Pancreas (tissue), 10 donors: ENCODE measurements around the gene CST9L. TPM values are rescaled to one million over a fixed set of nuclear protein-coding genes. Genes with fewer than 3 reads are reported as not detected.
"Not testable (repeated sequence)": the region's sequence is repeated elsewhere in the genome, so short reads cannot be mapped to it uniquely, and the experiment has no call there.

ENCODE experiments used
- ATAC-seq, 4 donors: fragments of 200-7000 bp; cut with Tn5 transposase; one replicate each; pipeline versions ENCODE4 v1.8.0 to v1.9.1; 2020; ENCODE audit warnings: mild to moderate bottlenecking in 4 of 4, moderate library complexity in 4 of 4
- DNase-seq, 6 donors: peaks; one replicate each; pipeline ENCODE4 v3.0.0-alpha.2; 2020
- FAIRE-seq: peaks from 2 replicates; lab custom pipeline; 2012; peaks lifted over from hg19 to GRCh38; lab: Jason Lieb, UNC
- H3K27ac ChIP-seq, 4 donors: fragments of 200-600 bp; sonication (generic); 1 replicate in 3 of 4; 2 replicates in 1 of 4; pipeline versions ENCODE4 v1.5.0 to v1.8.0; 2020
- H3K27me3 ChIP-seq, 4 donors: fragments of 200-600 bp; one replicate each; pipeline ENCODE4 v1.8.0; 2021
- H3K36me3 ChIP-seq, 3 donors: fragments of 200-600 bp; sonication (generic) in 1 of 3; one replicate each; pipeline versions ENCODE4 v1.5.0 to v1.8.0; 2020 to 2021
- H3K4me1 ChIP-seq, 3 donors: fragments of 200-600 bp; one replicate each; pipeline ENCODE4 v1.8.0; 2021
- H3K4me3 ChIP-seq, 4 donors: fragments of 200-600 bp; sonication (generic) in 2 of 4; one replicate each; pipeline versions ENCODE4 v1.5.0 to v1.8.0; 2020 to 2021
- H3K9me3 ChIP-seq, 4 donors: fragments of 200-600 bp; one replicate each; pipeline ENCODE4 v1.8.0; 2021
- WGBS, 2 donors: extraction: QIAGEN DNeasy Blood & Tissue Kit; methylation state at CpG; one replicate each; pipeline ENCODE4 v1.1.7; 2013; 5-methylcytosine and 5-hydroxymethylcytosine counted together
- intact Hi-C, 3 donors: fragments of 100-400 bp; cut with DNase I; formaldehyde crosslinking; loops; one replicate each; pipeline versions ENCODE4 v1.11.1 to v1.14.2; 2022
- polyA plus RNA-seq, 2 donors: library from polyadenylated mRNA; stranded (reverse); fragments of 200-250 nt; gene quantifications; one replicate each; pipeline ENCODE4 v1.2.3, GENCODE V29; 2013
- total RNA-seq, 6 donors: library from RNA; stranded (reverse); fragmentation: NEBNext Ultra II Directional in 4 of 6; extraction: Animal tissue kit (Norgen Biotek cat#: 25700) in 4 of 6; gene quantifications; one replicate each; pipeline versions ENCODE4 v1.2.1 to v1.2.4, GENCODE V29; 2021 to 2023
- TF ChIP-seq, protein P1 (sequence below), 4 donors: fragments of 200-600 bp; sonication (generic) in 3 of 4; IDR thresholded peaks; one replicate each; pipeline versions ENCODE4 v1.5.0 to v1.8.0; 2021; ENCODE audit warnings: antibody characterized with exemption in 4 of 4
- donor health status: healthy with polysubstance abuse.
- donor health status: DM: no; HTN: no; CAD: no; lungs with moderate emphysema.
- donor health status: DM: no; HTN: no; CAD: no.
- donor health status: control.
- donor health status: control.
- donor health status: Bipolar disorder and iron deficiency.
- donor health status: DM: yes; HTN: yes; CAD: no.
- donor health status: DM: no; HTN: no; CAD: no.
- donor health status: DM: no; HTN: no; CAD: no.
- donor health status: DM: yes; HTN: yes; CAD: no.

Gene CST9L
- total and polyA plus RNA-seq, 8 donors, result not detected

DNA sequence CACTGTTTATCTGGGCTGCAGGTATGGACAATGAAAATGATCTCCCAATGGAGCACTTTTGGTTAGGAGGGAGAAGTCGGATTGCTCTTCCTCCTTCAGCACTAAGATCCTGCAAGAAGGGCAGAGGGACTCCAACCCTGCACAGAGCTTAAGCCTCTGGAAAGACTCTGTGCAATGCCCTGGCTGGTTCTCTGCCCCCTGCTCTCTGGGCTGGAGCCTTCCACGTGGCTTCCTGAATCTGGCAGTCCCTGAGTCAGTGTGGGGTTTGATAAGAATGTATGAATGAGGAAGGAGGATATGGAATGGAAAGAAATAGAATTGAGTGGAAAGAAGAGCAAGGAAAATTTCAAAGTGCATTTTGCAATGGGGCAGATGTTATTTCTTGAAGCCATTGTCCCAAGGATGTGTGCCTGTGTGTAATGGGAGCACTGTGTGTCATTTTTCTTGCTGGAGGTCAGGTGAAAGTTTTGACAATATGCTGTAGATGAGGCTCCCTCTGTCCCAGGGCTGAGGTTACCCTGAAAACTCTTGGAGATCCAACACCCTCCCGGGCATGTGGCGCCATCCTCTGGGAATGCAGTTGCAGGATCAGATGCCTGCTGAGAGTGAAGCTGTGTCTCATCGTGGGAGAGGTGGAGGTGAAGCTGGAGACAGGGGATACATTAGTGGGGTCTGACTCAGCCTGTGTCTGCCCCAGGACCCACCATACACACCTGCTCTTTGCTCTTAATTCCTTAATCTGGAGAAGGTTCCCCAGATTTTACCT is 16.3 kb upstream of the CST9L start:
- TF ChIP-seq, protein P1, sequence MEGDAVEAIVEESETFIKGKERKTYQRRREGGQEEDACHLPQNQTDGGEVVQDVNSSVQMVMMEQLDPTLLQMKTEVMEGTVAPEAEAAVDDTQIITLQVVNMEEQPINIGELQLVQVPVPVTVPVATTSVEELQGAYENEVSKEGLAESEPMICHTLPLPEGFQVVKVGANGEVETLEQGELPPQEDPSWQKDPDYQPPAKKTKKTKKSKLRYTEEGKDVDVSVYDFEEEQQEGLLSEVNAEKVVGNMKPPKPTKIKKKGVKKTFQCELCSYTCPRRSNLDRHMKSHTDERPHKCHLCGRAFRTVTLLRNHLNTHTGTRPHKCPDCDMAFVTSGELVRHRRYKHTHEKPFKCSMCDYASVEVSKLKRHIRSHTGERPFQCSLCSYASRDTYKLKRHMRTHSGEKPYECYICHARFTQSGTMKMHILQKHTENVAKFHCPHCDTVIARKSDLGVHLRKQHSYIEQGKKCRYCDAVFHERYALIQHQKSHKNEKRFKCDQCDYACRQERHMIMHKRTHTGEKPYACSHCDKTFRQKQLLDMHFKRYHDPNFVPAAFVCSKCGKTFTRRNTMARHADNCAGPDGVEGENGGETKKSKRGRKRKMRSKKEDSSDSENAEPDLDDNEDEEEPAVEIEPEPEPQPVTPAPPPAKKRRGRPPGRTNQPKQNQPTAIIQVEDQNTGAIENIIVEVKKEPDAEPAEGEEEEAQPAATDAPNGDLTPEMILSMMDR (IDR thresholded peaks at IDR 0.05), result no peak
- FAIRE-seq, result no peak
- no peak overlapping the region for H3K4me3 ChIP-seq
- intact Hi-C loops, result no loop called here
- DNase-seq, result no peak
- no peak for ATAC-seq
- WGBS, 2 donors, result 48 to 57% methylated on average over 5 of the region's 5 CpGs
- H3K27ac ChIP-seq, result no peak overlapping the region
- no peaks in the 10 kb centered on the region for H3K4me1 ChIP-seq
- H3K9me3 ChIP-seq, result no peaks in the 10 kb centered on the region
- no peaks in the 10 kb centered on the region for H3K27me3 ChIP-seq
- no peaks in the 10 kb centered on the region for H3K36me3 ChIP-seq

DNA sequence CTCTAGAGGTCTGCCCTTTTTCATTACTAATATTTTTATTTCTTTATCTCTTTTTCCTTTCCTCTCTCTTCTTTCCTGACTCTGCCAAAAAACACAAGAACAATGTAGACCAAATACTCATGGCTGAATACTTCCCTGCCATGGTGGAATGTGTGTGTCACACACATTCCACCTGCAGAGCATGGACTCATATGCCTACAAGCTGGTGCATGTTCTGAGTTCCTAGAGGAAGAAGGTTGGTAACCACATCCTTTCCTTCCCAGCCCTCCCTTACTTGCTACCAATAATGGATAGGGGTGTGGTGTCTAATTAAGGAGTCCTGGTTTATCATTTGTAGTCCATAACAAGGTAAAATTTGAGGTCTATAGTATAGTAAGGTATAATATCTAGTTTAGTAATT is 15.2 kb upstream of the CST9L start:
- no peaks in the 10 kb centered on the region for H3K9me3 ChIP-seq
- H3K4me3 ChIP-seq, result no peak overlapping the region

DNA sequence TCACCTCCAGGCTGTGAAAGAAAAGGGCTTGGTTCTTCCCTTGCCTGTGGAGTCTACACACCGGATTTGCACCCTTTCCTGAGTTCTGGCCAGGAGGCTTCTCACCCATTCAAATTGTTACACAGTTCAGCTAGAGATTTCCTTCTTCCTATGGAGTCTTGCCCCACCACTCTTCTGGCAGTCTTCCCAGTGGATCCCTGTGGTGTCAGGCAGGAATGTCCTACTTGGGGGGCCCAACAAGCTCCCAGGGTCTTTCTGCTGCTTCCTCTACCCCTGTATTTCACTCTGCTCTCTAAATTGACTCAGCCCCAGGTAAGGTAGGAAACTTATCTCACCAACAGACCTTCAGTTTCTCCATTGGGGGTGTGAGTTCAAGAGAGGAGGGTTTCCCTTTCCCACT is 14.0 kb upstream of the CST9L start:
- DNase-seq, result no peak
- Histone ChIP-seq H3K4me1 (no peaks in the 10 kb centered on the region), H3K27me3 (peaks cover 0 to 4% (median 0%) of the 10 kb centered on the region in 4 donors), H3K9me3 (no peaks in the 10 kb centered on the region), H3K4me3 (no peak overlapping the region), H3K36me3 (no peaks in the 10 kb centered on the region), H3K27ac (no peak overlapping the region)
- intact Hi-C loops, result no loop called here
- ATAC-seq, result no peak
- TF ChIP-seq, protein P1 (IDR thresholded peaks at IDR 0.05), result no peak
- FAIRE-seq, result no peak
- WGBS, 2 donors, result 72 to 73% methylated on average over 1 of the region's 1 CpG

More for the DNA sequence above, 15.2 kb upstream of the CST9L start:
- FAIRE-seq, result no peak
- Histone ChIP-seq H3K4me1 (no peaks in the 10 kb centered on the region), H3K27me3 (peaks cover 0 to 3% (median 0%) of the 10 kb centered on the region in 4 donors), H3K27ac (no peak overlapping the region), H3K36me3 (no peaks in the 10 kb centered on the region)
- TF ChIP-seq, protein P1 (IDR thresholded peaks at IDR 0.05), result no peak
- DNase-seq, result no peak
- ATAC-seq, result no peak
- intact Hi-C loops, result no loop called here

DNA sequence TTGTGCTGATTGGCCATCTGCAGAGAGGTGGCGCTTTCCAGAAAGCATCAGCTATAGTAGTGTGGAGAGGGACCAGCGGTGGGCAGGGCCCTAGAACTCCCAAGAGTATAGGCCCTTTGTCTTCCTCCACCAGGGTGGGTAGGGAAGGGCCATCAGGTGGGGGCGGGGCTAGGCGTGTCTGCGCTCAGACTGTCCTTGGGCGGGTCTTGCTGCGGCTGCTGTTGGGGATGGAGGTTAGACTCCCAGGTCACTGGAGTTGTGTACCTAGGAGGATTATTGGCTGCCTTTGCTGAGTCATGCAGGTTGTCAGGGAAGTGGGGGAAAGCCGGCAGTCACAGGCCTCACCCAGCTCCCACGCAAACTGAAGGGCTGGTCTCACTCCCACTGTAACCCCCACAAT is 13.5 kb upstream of the CST9L start:
- FAIRE-seq, ATAC-seq, H3K9me3 ChIP-seq, H3K36me3 ChIP-seq, H3K27me3 ChIP-seq, H3K27ac ChIP-seq, H3K4me3 ChIP-seq, intact Hi-C loops, H3K4me1 ChIP-seq: not testable (repeated sequence)
- DNase-seq, result peak in 1 of 6 donors; percentile 25
- 78 to 82% methylated on average over 9 of the region's 9 CpGs for WGBS, 2 donors

DNA sequence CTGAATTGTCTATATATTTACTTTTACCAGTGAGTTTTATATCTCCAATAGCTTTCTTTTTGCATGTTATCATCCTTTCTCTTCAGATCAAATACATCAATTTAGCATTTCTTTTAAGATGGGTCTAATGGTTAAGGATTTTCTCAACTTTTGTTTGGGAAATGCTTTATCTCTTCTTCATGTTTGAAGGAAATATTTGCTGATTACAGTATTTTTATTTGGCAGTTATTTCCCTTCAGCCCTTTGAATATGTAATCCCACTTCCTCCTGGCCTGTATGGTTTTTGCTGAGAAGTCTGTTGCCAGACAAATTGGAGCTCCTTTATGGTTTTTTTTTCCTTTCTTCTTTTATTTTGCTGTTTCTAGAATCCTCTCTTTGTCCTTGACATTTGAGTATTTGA is 6.7 kb upstream of the CST9L start:
- Histone ChIP-seq H3K27ac (no peak overlapping the region), H3K4me3 (no peak overlapping the region), H3K9me3 (no peaks in the 10 kb centered on the region), H3K36me3 (no peaks in the 10 kb centered on the region), H3K27me3 (peaks cover 0 to 4% (median 0%) of the 10 kb centered on the region in 4 donors), H3K4me1 (no peaks in the 10 kb centered on the region)
- FAIRE-seq, result no peak
- ATAC-seq, result no peak
- intact Hi-C loops, result no loop called here
- no peak for DNase-seq
- TF ChIP-seq, protein P1 (IDR thresholded peaks at IDR 0.05), result no peak
